ENCODE measurements around the gene SERP2.

DNA sequence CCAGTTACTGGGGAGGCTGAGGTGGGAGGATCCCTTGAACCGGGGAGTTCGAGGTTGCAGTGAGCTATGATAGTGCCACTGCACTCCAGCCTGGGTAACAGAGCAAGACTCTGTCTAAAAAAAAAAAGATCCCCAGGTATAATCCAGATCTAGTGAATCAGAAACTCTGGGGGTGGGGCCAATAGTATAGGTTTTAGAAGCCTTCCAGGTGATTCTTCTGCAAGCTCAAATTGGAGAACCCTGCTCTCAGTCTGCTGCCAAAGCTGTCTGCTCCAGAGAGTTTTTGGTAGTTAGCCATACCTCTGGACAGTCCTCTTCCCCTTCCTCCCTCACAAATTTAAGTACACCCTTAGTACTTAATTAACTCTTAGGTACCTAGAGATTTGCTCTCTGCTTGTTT is 28.0 kb downstream of the SERP2 start:
- TF ChIP-seq, protein P1, sequence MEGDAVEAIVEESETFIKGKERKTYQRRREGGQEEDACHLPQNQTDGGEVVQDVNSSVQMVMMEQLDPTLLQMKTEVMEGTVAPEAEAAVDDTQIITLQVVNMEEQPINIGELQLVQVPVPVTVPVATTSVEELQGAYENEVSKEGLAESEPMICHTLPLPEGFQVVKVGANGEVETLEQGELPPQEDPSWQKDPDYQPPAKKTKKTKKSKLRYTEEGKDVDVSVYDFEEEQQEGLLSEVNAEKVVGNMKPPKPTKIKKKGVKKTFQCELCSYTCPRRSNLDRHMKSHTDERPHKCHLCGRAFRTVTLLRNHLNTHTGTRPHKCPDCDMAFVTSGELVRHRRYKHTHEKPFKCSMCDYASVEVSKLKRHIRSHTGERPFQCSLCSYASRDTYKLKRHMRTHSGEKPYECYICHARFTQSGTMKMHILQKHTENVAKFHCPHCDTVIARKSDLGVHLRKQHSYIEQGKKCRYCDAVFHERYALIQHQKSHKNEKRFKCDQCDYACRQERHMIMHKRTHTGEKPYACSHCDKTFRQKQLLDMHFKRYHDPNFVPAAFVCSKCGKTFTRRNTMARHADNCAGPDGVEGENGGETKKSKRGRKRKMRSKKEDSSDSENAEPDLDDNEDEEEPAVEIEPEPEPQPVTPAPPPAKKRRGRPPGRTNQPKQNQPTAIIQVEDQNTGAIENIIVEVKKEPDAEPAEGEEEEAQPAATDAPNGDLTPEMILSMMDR (conservative IDR thresholded peaks at IDR 0.05 in 1 of 2, IDR thresholded peaks at IDR 0.05 in 1 of 2; ENCODE audit: extremely low read depth in 1 of 2, insufficient read depth in 1 of 2, low read depth in 1 of 2, low read length in 2 of 2) = no peak
- TF ChIP-seq EZH2 (IDR thresholded peaks at IDR 0.05; ENCODE audit: borderline replicate concordance, low read length) = no peak
